Measurements from ENCODE around the gene PAGE1.
"Not testable (repeated sequence)": the region's sequence is repeated elsewhere in the genome, so short reads cannot be mapped to it uniquely, and the experiment has no call there.

Gene PAGE1, protein sequence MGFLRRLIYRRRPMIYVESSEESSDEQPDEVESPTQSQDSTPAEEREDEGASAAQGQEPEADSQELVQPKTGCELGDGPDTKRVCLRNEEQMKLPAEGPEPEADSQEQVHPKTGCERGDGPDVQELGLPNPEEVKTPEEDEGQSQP

DNA sequence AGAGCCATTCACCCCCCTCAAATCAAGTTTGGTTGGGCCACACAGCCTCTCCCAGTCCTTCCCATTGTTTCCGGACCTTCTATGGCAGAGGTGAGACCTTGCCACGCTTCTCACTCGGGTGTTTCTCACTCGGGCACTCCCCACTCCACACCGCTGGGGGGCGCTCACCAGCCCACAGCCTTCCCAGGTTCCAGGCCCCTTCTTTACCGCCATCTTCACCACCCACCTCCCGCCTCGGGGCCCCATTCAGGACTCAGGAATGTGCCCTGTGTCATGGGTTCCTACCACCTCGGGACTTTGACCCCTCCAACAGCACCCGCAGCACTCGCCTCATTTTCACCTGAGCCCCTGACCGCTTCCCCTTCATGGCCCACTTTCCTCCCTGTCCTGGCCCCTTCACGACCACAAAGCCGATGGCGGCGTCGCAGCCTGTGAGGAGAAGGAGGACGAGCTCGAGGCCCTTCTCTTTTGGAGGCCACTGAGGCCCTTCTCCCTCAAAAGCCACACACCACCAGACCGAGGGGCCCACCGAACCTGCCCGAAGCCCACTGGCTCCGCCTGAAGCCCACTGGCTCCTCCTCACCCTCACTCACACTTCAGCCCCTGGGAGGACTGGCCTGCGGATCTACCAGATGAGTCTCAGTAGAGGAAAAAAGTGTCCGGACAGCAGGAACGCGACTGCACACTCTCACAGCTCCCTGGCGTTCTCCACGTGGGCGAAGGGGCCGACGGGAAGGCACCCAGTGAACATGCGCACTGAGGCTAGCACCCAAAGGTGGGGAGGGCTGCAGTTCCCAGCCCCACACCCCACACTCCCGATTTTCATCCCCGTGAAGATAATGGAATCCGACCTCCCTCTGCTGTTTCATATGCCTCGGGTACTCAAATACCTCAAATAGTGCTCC, at the start of gene PAGE1:
PAGE1 (minus strand) TSS at position 709 of the 905 bp plus-strand sequence. CDS start 1,214 bp downstream, outside the sequence.
- DNase-seq (ENCODE audit: low read depth in 2 of 2) = no peak

DNA sequence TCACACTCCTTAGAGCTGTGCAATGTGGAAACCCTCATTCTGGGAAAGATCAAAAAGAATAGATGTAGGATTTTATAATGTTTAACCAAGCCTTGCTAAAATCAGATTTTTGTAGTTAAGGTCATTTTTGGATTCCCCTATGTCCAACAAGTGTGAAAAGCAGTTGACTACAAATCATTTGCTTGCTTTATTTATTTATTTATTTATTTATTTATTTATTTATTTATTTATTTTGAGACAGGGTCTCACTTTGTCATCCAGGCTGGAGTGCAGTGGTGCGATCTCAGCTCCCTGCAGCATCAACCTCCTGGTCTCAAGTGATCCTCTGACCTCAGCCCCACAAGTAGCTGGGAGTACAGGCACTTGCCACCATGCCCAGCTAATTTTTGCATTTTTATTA, 45.7 kb upstream of the PAGE1 start:
- DNase-seq (ENCODE audit: low read depth in 2 of 2) = not testable (repeated sequence)

DNA sequence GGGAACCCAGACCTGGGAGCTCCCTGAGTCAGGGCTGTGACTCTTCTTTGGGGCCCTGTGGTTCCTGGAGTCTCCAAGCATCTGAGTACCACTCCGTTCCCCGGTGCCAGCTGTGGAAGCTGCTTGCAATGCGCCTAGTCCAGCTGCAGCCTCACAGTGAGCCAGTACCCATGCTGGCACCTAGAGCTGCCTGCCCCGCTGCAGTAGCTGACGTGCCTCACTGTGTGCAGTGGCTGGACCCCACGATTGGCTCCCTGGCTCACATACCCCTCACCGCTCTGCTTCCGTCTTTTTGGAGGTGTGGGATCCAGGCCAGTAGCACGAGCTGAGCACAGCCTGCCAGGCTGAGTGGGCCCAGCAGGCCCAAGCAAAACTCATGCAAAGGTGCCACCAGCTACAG, 32.1 kb upstream of the PAGE1 start:
- DNase-seq (ENCODE audit: low read depth in 2 of 2) = no peak

DNA sequence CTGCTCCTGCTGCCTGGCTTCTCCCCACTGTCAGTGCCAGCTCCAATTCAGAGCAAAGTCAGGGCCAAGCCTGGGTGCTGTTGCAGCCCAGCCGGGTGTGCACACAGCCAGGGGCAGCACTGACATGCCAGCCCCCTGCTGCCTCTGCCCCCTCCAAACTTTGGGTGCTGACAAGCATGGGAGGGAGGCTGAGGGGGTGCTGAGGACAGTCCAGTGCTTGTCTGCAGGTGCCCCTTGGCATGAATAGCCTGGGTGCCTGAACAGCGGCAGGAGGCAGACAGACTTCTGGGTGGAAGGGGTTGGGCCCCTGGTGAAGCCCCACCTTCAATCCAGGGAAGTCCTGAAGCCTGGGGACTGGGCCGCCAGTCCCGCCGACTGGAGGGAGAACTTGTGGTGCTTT, 31.2 kb upstream of the PAGE1 start:
- DNase-seq (ENCODE audit: low read depth in 2 of 2) = no peak

DNA sequence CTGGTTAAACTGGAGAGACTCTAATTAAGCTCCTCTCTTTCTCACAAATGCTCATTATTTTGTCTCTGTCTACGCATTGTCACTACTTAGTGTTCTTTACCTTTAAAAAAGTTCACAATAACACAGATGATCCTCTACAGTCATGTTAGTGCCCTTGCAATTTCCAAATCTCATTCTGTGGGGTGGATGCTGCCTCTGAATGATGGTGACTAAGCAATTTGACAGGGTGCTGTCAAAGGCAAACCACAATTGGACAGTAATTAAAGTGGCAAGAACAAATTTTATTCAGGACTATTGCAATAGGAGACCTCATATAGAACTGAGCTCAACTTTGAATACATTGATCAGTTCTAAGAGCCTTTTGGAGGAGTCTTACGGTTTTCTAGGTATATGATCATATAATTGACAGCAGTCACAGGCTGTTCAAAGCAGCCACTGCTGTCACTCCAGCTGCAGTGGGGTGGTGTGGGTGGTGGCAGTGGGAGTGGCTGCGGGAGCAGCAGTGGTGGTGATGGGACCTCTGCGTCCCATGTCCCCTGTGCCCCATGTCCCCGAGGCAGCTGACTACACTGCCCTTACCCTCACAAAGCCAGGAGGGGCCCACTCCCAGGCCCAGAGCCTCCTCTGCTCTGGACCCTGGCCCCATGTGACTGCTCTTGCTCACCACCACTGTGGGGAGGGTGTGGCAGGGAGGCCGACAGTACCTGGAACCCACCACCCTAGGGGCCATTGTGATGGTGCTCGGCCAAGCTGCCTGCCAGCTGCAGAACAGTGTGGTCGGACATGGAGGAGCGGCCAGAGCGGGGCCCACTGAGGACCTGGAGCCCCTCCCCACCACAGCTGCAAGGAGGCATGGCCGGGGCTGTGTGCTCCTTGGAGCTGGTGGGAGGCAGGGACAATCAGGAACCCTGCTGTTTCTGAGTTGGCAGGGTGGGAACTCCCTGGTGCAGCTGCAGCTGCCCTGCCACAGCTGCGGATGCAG, 30.4 kb upstream of the PAGE1 start:
- DNase-seq (ENCODE audit: low read depth in 2 of 2) = no peak

DNA sequence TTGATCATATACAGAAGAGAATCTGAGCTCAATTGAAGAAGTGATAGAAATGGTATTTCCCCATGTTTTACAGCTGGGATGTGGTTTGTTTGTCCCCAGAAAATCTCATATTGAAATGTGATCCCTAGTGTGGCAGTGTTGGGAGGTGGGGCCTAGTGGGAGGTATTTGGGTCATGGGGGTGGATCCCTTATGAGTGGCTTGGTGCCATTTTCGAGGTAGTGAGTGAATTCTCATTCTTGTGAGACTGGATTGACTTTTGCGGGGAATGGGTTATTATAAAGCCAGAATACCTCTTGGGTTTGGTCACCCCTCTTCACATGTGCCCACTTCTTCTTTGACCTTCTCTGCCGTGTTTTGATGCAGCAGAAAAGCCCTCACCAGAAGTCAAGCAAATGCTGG, 29.6 kb upstream of the PAGE1 start:
- no peak for DNase-seq (ENCODE audit: low read depth in 2 of 2)

DNA sequence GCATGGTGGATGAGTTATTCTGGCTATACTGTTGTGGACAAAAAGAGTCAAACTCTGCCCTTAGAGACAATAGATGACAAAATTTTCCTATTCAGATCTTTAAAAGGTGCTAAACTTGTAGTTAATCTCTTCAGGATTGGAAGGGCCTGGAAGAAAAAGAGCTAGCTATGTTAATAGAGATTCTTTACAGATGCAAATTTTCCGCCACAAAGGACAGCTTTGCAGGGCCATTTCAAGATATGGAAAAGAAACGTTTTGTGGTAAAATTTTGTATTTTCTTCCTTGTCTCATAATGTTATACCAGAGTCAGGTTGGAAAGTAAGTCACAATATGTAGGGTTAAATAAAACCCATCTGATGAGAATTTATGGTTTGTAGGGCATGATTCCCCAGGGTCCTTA, 24.3 kb upstream of the PAGE1 start:
- not testable (repeated sequence) for DNase-seq (ENCODE audit: low read depth in 2 of 2)

DNA sequence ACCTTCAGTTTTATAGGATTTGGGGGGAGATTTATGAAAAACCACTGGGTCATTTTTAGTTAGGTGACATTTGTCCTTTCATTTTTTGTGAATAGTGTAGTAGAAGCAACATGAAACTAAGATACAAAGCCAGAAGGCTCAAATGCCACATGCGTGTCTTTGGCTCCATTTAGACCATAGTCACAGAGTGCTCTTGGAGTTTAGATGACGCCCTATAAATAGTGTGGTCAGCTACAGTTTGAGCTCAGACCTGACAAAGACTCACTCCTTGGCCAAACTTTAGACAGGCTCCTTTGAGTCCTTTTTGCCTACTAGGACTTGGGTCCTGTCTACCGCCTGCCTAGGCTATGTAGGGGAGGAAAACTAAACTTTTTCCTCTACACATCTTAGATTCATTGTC, 16.8 kb upstream of the PAGE1 start:
- DNase-seq (ENCODE audit: low read depth in 2 of 2) = no peak

DNA sequence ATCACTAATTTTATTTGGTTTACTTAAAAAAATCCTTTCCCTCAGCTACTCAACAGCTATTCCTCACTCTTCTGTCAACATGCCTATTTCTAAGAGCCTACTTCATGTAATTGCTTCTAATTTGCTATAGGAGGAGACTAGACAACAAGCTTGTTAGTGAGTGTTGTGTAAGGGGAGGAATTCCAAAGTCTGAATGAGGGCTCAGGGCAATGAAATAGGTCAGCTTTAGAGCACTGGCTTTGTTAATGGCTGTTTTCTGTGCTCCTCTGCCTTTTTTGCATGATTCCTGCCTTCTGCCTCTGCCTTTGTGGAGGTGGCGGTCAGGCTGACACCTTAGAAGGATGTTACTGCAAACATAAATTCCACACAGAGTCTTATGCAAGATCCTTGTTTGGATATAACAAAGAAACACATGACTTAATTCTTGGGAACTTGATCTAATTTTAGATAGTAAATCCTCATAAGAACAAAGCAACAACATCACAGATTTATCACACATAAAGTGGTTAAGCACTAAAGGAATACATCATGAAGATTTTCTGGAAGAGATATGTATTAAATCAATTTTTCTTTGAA, 15.0 kb upstream of the PAGE1 start:
- DNase-seq (ENCODE audit: low read depth in 2 of 2) = no peak

DNA sequence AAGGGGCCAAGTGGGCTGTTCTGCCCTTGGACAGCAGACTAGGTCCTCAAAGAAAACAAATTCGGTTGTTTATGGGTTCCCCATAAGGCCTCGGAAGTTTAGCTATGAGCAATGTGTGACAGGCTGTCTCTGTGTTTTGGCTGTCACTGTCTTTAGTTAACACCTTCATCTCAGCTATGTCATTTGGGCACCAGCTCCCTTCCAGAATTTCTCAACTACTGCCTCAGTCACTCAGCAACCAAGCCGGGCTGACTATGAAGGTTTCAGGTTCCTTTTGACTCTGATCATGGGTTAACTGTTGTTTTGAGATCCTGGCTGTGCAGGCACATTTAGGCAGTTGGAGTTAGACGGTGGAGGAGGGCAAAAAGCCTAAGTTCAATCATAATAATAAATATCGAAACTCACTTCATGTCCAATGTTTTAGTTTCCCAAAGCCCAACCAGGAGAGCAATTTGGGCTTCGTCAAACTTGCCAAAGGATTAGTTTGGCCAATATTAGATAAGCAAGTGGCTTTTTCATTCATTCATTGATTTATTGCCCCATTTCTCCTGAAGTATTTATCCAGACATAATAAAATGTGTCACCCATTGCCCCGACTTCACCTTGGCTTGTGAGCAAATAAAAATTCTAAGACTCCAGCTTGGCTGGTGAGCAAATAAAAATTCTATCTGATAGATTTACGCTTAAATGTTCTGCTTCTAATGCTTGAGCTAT, 9.1 kb upstream of the PAGE1 start:
- no peak for DNase-seq (ENCODE audit: low read depth in 2 of 2)

DNA sequence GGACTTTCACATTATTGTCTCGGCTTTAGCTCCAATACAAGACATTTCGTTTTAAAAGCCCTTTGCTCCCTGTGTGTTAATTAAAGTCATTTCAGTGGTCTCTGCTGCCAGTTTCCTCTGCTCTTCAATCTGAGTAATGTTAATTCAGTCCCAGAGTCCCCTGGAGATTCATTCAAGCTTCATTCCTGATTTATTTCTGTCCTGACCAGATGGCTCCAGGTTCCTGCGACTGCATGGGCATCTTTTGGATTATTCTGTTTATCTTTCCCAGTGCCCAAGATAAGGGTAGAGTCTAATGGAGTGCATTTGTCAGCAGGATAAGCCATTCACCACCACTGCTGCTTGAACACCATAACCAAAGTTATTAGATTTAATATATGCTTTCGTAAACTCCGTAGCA, 6.1 kb upstream of the PAGE1 start:
- no peak for DNase-seq (ENCODE audit: low read depth in 2 of 2)

DNA sequence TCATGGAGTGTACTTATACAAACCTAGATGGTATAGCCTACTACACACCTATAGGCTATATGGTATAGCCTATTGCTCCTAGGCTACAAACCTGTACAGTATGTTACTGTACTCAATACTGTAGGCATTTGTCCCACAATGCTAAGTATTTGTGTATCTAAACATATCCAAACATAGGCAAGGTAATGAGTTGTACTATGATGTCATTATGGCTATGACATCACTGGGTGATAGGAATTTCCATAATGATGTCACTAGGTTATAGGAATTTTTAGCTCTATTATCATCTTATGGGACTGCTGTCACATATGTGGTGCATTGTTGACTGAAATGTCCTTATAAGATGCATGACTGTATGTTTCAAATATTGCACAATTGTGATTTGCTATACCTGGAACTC, 5.5 kb upstream of the PAGE1 start:
- no peak for DNase-seq (ENCODE audit: low read depth in 2 of 2)

DNA sequence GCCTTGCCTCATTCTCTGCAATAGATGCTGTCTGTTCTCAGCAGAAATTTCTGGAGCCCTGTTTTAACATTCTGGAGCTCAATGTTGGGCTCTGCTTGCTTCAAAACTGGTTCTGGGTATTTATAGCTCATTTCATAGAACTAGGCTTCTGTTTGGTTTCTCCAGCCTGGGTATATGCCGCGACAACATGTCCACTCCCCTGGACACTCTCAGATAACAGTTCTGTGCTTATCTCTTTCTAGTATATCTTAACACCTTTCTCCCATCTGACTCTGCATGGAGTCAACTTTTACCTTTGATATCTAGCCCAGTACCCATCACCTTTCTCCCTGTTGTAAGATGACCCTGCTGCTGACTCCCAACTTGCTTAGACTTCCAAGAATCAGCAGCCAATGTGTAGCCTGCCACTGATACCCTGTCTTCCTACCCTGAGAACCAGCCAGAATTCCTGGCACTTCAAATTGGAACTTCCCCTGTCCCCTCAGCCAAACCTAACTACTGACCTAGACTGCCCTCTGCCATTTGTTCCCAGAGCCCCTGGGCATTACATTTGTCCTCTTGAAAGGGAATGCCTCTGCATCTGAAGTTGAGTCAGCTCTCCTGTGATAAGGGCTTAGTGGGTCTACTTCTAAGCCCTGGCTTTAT, 20.6 kb downstream of the PAGE1 start:
- no peak for DNase-seq (ENCODE audit: low read depth in 2 of 2)

DNA sequence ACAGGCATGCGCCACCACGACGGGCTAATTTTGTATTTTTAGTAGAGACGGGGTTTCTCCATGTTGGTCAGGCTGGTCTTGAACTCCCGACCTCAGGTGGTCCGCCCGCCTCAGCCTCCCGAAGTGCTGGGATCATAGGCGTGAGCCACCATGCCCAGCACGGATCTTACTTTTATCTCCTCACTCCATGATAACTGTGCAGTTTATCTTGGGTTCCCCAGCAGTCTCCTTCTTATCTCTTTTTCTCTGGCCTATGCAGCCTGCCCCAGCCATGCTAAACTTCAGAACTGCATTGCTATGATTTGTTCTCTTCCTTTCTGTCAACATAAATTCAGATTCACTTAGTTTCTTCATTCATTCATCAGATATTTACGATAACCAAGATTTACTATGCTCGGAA, 22.4 kb downstream of the PAGE1 start:
- DNase-seq (ENCODE audit: low read depth in 2 of 2) = no peak

DNA sequence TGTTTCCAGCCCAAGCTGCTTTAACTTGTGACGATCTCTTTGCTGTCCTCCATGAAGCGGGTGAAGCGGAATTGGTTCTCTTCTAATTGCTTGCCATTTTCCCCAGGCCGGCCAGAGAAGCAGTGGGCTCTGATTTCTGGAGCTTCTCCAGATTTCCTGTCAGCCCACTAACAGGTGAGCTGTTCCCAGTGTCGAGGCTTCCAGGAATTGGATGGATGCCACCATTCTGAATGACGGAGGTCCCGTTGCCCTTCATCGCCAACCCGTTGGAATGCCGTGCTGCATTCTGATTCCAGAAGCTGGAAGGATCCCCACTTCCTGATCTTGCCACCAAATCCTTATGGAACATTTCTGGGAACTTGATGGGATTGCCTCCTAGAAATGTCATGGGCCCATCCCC, 31.0 kb downstream of the PAGE1 start:
- no peak for DNase-seq (ENCODE audit: low read depth in 2 of 2)

DNA sequence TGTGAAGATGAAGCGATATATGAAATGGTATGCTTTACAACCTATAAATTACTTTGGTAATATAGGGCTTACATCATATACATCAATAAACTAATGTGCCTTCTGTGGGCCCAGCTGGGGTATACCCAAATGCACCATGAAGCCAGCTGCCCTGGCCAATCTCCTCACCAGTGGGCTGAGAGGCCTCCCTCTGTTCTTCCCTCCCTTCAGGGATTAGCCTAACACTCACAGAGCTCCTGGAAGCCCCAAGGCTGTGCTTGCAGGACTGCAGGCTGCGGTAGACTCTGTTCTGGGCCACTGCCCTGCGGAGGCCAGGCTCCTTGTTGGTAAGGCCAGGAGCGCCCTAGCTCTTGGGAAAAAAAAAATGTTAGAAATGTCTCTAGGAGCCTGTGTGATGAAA, 33.9 kb downstream of the PAGE1 start:
- no peak for DNase-seq (ENCODE audit: low read depth in 2 of 2)

DNA sequence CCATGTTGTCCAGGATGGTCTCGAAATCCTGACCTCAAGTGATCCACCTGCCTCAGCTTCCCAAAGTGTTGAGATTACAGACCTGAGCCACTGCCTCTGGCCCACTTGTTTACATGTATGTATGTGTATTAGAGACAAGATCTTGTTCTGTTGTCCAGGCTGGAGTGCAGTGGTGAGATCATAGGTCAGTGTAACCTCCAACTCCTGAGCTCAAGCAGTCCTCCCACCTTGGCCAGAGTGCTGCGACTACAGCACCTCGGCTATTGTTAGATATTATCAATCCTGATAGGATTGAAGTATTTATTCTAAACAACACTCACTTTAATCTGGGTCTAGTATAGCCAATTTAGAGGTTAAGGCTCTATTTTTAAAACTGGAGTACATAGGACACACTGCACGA, 36.0 kb downstream of the PAGE1 start:
- DNase-seq (ENCODE audit: low read depth in 2 of 2) = no peak

DNA sequence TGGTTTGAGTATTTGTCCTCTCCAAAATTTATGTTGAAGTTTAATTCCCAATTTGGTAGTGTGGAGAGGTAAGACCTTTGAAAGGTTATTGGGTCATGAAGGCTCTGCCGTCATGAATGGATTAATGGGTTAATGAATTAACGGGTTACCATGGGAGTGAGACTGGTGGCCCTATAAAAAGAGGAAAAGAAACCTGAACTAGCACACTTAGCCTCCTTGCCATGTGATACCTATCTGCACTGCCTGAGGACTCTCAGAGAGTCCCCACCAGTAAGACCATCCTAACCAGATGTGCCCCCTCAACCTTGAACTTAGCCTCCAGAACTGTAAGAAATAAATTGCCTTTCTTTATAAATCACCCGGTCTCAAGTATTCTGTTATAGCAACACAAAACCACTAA, 39.3 kb downstream of the PAGE1 start:
- no peak for DNase-seq (ENCODE audit: low read depth in 2 of 2)

DNA sequence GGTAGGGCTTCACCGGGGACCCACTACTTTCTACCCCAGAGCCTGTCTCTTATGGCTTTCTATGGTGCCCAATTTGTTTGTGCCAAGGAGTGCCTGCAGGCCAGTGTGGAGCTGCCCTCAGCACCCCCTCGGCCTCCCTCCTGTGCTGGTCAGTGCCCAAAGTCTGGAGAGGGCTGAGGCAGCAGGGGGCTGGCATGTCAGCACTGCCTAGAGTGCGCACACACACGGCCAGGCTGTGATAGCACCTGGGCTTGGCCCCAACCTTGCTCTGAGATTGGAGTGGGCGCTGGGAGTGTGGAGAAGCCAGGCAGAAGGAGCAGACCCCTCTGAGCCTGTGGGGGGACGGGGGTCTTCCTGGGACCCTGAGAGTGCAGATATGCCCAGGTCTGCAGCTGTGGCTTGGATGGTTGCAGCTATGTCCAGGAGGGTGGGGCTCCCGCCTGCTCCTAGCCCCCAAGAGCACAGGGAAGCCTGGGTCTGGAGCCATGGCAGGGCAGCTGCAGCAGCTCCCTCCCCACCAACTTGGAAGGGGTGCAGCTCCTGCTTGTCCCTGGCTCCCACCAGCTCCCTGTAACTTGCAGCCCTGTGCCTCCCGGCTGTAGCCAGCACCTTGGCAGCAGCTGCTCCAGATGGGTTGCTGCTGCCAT, 50.7 kb downstream of the PAGE1 start:
- no peak for DNase-seq (ENCODE audit: low read depth in 2 of 2)
